Colonic mucosa (tissue), 4 donors: ENCODE data around the gene LRRN4CL. TPM values are rescaled to one million over a fixed set of nuclear protein-coding genes. Genes with fewer than 3 reads are reported as not detected.
A peak's percentile ranks its signal among the peaks of the same experiment; 100 is the strongest.

Experiments
- DNase-seq: peaks from one replicate; pipeline ENCODE4 v3.0.0-alpha.2; 2020
- H3K27ac ChIP-seq: fragments of 200-600 bp; one replicate; pipeline ENCODE4 v1.8.0; 2021
- H3K27me3 ChIP-seq: fragments of 200-600 bp; one replicate; pipeline ENCODE4 v1.8.0; 2021
- H3K36me3 ChIP-seq: fragments of 200-600 bp; one replicate; pipeline ENCODE4 v1.8.0; 2021
- H3K4me1 ChIP-seq: fragments of 200-600 bp; one replicate; pipeline ENCODE4 v1.8.0; 2021; ENCODE audit warnings: mild to moderate bottlenecking
- H3K4me3 ChIP-seq: fragments of 200-600 bp; one replicate; pipeline ENCODE4 v1.8.0; 2021
- H3K9ac ChIP-seq, 2 donors: one replicate each; pipeline ENCODE4 v1.7.0; 2013; ENCODE audit warnings: control low read depth in 2 of 2, low read depth in 2 of 2, low read length in 2 of 2
- H3K9me3 ChIP-seq: fragments of 200-600 bp; one replicate; pipeline ENCODE4 v1.8.0; 2021
- CTCF ChIP-seq: fragments of 200-600 bp; IDR thresholded peaks from one replicate; pipeline ENCODE4 v1.8.0; 2022; ENCODE audit warnings: antibody characterized with exemption, mild to moderate bottlenecking
- intact Hi-C: fragments of 100-400 bp; cut with DNase I; formaldehyde crosslinking; loops from one replicate; pipeline ENCODE4 v1.14.1; 2022
- total RNA-seq, 2 donors: library from RNA; stranded (reverse); fragmentation: NEBNext Ultra II Directional in 1 of 2; extraction: Animal tissue kit (Norgen Biotek cat#: 25700) in 1 of 2; gene quantifications; one replicate each; pipeline ENCODE4 v1.2.1, GENCODE V29; 2021
- donor health status: healthy.
- donor health status: DM: no; HTN: no; CAD: no.
- donor health status: DM: no; HTN: no; CAD: no.

LRRN4CL gene
- total RNA-seq, 2 donors from 2014 or later: 0.82 to 3.3 TPM

GRCh38 chr11:62715150-62716130 is 26.1 kb upstream of the LRRN4CL start:
- Histone ChIP-seq H3K4me1 (no peaks in the 10 kb centered on the region), H3K27me3 (no peaks in the 10 kb centered on the region), H3K4me3 (no peak overlapping the region), H3K27ac (no peak overlapping the region), H3K36me3 (peaks cover 25% of the 10 kb centered on the region), H3K9ac (peak overlapping the region in 1 of 2 donors; percentile 26), H3K9me3 (no peaks in the 10 kb centered on the region)
- no peak for TF ChIP-seq CTCF
- DNase-seq: no peak
- intact Hi-C loops: loop anchor here (10.0 kb wide), 1 partner anchor 49 kb away; the partner anchor contains the start of gene POLR2G

GRCh38 chr11:62713343-62713742 is 24.0 kb upstream of the LRRN4CL start:
- intact Hi-C loops: loop anchor here (5.0 to 10.0 kb wide), 2 partner anchors 51 to 109 kb away; partner anchors contain the start of gene POLR2G
- Histone ChIP-seq H3K9ac (peak overlapping the region in 1 of 2 donors; percentile 51), H3K36me3 (peaks cover 25% of the 10 kb centered on the region), H3K27me3 (no peaks in the 10 kb centered on the region), H3K4me3 (no peak overlapping the region), H3K4me1 (no peaks in the 10 kb centered on the region), H3K27ac (peak overlapping the region; percentile 41), H3K9me3 (no peaks in the 10 kb centered on the region)
- peak; percentile 63 for DNase-seq
- TF ChIP-seq CTCF: no peak

GRCh38 chr11:62712861-62713260 is 23.5 kb upstream of the LRRN4CL start:
- no peak for DNase-seq
- Histone ChIP-seq H3K4me1 (no peaks in the 10 kb centered on the region), H3K36me3 (peaks cover 24% of the 10 kb centered on the region), H3K27ac (peak overlapping the region; percentile 41), H3K4me3 (no peak overlapping the region), H3K9me3 (no peaks in the 10 kb centered on the region), H3K9ac (peak overlapping the region in 1 of 2 donors; percentile 21), H3K27me3 (no peaks in the 10 kb centered on the region)
- intact Hi-C loops: loop anchor here (5.0 to 10.0 kb wide), 2 partner anchors 52 to 109 kb away; partner anchors contain the start of gene POLR2G
- no peak for TF ChIP-seq CTCF

GRCh38 chr11:62712276-62712812 is 23.0 kb upstream of the LRRN4CL start:
- Histone ChIP-seq H3K36me3 (peaks cover 19% of the 10 kb centered on the region), H3K4me1 (no peaks in the 10 kb centered on the region), H3K27me3 (no peaks in the 10 kb centered on the region), H3K4me3 (no peak overlapping the region), H3K27ac (no peak overlapping the region), H3K9ac (peak overlapping the region in 1 of 2 donors; percentile 21), H3K9me3 (no peaks in the 10 kb centered on the region)
- no peak for DNase-seq
- TF ChIP-seq CTCF: no peak
- intact Hi-C loops: loop anchor here (5.0 to 10.0 kb wide), 2 partner anchors 52 to 110 kb away; partner anchors contain the start of gene POLR2G

GRCh38 chr11:62710001-62710345 is 20.6 kb upstream of the LRRN4CL start:
- intact Hi-C loops: loop anchor here (5.0 to 10.0 kb wide), 2 partner anchors 55 to 112 kb away; partner anchors contain the start of gene POLR2G
- peaks cover 8% of the 10 kb centered on the region for H3K4me1 ChIP-seq
- peak; percentile 45 for DNase-seq
- TF ChIP-seq CTCF: no peak
- peak overlapping the region; percentile 75 to 95 for H3K9ac ChIP-seq
- no peaks in the 10 kb centered on the region for H3K36me3 ChIP-seq
- peak overlapping the region; percentile 49 for H3K4me3 ChIP-seq
- H3K9me3 ChIP-seq: no peaks in the 10 kb centered on the region
- no peaks in the 10 kb centered on the region for H3K27me3 ChIP-seq
- peak overlapping the region; percentile 91 for H3K27ac ChIP-seq
